HG02973 (cell line): ENCODE measurements around the gene MARK3.

Experiments used
- ATAC-seq: cut with Tn5 transposase; IDR thresholded peaks from one replicate; pipeline ENCODE4 v1.9.1; 2021; ENCODE audit warnings: moderate library complexity; ENCODE audit not compliant: unreplicated experiment

MARK3 gene

DNA sequence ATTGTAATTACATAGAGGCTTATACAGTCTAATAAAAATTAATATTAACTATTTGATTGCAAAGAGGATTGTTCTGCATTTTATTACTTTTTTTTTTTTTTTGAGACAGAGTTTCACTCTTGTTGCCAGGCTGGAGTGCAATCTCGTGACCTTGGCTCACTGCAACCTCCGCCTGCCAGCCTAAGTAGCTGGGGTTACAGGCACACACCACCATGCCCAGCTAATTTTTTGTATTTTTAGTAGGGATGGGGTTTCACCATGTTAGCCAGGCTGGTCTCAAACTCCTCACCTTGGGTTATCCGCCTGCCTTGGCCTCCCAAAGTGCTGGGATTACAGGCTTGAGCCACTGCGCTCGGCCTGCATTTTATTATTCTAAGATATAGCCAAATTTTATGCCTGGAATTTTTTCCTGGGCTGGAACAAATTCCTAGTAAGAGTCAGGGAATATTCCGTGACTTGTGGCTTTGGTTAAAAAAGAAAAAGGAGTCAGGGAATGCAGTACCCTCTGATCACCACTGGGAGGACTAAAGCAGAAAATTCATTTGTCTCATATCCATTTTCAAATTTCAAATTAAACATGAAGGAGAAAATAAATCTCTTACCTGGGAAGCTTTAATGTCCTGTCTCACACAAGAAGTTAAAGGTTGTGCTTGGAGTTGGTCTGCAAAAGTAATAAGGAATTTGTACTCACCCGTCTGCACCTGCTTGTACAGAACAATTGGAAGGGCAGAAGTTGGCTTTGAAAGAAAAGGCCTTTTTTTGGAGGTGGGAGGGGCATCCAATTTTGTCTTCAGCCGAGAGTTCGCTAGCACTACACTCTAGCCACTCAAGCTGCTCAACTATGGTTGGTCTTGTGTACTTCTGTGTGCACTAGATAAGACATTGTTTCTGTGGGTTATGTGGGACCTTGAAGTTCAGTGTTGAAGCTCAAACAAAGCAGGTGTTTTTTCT lies 8.7 kb downstream of the MARK3 start:
- ATAC-seq: no peak

DNA sequence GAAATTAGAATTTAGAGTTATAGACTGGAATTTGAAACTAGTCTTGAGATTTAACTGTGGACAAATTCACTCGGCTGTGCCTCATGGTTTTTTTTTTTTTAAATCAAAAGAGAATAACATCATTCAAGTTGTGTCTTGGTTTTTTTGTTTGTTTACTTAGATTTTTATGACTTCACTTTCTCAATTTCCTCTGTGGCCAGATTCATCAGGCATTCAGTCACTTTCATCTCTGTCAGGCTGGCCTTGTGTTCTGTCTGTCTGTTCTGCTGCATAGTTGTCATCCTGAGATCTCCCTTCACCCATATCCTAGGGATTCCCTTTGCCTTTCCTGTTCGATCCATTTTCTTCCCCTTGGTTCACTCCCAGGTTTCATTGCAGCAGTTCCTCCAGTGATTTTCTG lies 10.0 kb downstream of the MARK3 start:
- ATAC-seq: no peak

DNA sequence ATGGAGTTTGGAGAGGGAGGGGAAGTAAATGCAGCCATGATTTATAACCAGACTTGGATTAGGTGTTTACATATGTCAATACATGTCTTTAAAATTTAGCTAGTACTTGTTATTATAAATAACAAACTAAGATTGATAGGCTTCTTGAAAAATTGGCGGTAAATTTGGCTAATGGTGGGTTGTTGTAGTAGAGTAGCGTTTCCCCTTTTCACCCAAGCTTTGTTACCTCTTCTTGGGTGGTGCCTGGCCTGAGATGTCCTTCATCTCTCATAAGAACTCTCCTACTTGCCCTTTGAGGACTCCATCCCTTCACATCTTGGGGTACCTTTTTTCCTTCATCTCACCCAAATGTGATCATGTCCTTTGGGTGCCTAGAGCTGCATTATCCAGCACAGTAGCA lies 11.2 kb downstream of the MARK3 start:
- no peak for ATAC-seq

DNA sequence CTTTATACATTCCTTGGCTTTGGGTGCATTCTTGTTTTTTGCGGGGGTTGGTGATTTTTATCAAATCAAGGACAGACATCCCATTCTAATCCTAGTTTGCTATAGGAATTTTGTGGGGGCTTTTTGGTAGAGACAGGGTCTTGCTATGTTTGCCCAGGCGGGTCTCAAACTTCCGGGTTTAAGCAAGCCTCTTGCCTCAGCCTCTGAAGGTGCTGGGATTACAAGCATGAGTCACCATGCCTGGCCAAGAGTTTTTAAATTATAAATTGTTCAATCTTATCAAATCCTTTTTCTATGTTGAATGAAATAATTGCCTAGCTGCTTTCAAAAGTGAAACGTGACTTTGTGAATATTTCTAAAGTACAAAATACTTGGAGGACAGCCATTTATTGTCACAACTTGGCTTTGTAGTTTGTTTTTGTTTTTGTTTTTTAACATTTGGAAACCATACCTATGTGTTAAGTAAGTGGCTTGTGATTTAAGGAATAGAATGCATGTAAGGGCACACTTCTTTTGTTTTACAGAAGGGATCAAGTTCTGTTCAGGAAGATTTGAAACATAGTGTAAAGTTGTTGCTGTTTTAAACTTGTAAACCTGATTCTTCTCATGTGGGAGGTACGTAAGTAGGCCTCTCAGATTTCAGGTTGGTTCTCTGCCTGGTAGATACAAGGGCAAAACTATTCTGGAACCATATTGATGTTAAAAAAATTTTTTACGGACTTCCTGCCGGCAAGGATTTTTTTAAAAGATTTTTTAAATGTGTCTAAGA lies 13.4 kb downstream of the MARK3 start:
- ATAC-seq: no peak

DNA sequence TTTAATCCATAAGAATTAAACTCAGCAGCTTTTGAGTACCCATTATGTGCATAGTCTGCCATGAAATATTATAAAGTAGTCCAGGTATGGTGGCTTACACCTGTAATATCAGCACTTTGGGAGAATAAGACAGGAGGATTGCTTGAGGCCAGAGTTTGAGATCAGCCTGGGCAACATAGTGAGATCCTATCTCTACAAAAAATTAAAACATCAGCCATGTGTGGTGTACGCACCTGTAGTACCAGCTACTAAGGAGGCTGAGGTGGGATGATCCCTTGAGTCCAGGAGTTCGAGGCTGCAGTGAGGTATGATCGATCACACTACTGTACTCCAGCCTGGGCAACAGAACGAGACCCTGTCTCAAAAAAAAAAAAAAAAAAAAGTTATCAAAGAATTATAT lies 15.3 kb downstream of the MARK3 start:
- ATAC-seq: no peak

DNA sequence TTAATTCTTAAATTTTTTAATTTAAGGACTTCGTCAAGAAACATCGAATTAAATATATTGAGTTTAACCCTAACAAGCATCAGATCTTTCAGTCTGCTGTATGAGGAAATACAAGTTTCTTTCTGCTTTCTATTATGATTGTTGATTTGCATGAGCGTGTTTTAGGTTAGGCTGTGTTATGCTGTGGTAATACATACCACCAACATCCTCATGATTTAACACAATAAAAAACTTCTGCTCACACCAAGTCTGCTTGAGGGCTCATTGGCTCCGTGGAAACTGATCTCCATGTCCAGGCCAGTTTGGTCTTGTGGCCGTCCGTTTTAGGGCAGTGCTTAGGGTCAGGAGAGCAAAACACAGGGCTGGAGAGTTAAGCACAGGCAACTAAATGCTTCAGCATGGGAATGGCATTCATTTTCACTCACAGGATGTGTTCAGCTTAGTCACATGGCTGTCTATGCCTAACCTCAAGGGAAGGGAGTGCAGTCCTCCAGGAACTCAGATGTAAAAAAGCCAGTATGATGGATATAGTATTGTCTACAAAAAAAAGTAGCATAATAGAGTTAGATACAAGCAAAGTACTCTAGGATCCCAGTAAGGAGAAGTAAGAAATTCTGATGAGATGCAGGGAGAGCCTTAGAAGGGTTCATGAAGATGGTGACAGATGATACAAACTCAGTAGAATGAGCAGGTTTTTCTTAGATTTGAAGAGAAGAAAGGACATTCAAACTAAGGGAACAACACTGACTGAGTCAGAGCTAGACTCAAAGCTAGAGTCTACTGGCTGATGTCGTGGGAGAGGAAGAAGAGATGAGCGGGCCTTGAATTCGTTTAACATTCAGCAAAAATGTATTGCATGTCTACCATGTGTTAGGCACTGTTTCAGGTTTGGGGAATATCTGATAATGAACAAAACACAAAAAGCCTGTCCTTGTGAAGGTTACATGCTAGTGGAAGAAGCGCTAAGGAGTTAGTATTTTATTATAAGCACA lies 16.3 kb downstream of the MARK3 start:
- ATAC-seq: no peak

DNA sequence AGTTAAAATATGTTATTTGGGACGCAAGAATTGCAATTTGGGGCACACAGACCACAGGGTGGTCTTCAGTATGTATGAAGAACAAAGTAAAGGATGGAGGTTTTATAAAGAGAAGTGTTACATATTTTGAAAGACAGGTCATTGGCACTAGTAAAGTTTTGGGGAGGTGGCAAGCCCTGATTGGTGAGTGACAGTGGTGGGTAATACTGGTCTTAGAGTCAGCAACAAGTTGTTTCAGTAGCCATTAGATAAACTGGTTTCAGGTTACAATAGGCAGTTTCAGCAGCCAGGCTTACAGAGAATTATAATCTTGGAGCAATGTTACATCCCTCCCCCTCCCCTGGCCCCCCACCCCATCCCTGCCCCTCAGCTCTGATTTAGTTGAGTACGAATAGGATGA lies 17.5 kb downstream of the MARK3 start:
- no peak for ATAC-seq

DNA sequence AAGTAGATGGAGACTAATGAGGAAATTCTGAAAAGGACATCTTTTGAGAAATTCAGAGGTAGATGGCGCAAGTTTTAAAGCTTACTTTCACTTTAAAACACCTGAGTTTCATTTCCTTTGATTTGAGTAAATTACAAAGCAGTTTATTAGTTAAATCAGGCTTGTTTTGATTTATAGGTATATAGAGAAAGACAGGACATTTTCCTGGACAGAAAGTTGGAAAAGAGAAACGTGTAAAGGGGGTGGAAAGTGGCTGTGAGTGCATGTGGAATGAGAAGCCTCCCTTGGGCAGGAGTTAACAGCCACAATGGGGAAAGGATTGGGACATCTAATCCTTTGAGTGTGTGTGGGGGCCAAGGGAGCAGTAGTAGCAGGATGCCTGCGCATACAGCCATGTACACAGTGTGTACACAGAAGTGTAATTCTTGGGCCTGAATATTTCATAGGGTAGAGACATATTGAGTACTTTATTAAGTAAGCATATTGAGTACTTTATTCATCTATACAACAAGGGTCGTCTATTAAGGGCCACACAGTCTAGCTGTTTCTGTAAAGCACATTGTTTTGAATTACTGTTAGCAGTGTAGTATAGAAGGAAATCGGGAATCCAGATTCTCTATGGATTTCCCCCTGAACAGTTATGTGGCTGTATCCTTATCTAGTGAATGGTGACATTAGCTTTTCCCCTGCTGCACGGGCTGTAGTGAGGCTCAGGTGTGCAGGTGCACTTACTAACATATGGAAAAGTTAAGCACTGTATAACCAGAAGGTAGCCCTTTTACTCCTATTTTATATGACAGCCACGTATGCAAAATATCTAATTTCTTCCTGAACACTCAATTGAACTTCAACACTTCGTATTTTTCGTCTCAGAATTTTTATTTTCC lies 19.1 kb downstream of the MARK3 start:
- no peak for ATAC-seq

DNA sequence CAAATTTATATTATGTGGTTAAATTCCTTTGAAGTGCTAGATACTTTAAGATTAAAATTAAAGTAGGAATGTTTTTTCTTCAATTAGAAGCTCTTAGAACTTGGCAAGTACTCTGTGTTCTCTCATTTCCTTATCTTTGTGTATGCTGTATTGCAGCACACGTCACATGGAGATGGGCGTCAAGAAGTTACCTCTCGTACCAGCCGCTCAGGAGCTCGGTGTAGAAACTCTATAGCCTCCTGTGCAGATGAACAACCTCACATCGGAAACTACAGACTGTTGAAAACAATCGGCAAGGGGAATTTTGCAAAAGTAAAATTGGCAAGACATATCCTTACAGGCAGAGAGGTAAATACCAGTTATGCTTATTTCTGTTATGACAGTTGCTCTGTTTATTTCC lies 19.7 kb downstream of the MARK3 start:
- ATAC-seq: no peak

DNA sequence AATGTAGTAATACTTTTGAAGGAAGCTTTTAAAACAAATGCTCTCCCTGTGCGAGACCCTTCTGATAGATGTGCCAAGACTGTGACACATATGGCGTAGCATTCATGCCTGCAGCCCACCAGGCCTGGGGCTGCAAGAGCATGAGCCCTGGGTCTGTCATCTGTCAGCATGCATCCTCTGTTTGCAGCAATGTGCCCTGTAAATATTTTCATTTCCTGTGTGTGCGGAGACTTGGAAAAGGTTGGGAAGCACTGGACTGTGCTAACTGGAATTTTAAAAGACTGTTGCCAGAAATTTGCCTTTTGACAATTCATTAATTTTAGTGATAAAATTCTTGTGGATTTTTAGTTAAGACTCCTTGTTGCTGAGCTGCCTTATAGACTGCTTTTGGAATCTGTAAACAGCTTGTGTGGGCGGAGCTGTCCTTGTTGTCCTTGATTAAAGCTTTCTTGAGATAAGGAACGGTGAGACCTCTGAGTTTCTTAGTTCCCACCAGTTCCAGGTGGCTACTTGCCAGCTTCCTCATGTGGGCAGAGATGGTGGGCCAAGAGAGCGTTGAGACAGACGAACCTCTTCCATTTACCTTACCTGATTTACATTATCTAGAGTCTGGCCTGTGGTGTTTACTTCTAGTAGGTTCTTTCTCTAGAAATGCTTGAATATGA lies 23.4 kb downstream of the MARK3 start:
- ATAC-seq: no peak

DNA sequence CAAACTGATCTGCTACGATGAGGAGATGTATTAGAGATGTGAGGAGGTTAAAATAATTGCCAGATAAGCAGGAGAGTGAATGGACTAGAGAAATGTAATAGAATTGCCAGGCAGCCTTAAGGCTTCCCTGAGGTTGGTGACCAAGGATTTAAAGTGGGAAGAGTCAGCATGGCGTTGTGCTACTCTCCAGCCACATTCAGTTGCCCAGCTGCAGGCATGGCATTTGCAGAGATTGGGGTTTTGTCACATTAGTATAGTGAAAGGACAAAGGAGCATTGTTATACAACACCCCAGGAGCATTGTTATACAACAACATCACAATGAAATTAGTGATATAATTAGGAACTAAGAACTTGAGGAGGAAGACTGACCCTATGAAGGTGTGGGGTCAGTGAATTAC lies 31.7 kb downstream of the MARK3 start:
- ATAC-seq: no peak

DNA sequence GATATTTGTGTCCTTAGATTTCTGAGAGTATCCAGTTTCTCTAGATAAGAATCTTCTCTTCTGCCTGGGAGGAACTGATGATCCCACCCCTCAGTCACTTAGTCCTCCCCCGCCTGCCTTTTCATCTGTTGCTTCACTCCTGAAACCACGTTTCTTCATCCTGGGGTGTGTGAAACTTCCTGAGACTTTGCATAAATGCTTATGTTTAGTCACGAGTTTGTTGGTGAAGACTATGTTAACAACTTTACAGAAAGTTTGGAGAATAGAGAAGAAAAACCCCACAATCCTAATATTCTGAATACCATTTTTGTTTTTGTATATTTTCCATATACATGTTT lies 33.2 kb downstream of the MARK3 start:
- ATAC-seq: no peak

DNA sequence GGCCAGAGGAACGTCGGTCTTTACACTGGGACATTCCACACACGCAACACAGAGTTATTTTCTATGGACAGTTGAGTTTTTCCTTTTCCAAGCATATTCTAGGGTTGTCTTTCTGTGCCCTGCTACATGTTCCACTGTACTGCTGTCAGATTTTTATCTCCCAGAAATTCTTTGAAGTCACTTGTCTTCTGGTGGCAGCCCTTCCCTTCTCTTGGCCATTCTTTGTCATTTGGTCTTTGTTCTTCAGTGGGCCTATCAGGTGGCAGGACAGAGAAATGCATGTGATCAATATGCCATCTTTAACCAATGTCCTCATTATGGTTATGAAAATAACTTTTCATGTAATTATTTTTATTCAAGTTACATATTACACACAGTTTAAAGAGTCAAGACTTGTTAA lies 36.3 kb downstream of the MARK3 start:
- no peak for ATAC-seq

DNA sequence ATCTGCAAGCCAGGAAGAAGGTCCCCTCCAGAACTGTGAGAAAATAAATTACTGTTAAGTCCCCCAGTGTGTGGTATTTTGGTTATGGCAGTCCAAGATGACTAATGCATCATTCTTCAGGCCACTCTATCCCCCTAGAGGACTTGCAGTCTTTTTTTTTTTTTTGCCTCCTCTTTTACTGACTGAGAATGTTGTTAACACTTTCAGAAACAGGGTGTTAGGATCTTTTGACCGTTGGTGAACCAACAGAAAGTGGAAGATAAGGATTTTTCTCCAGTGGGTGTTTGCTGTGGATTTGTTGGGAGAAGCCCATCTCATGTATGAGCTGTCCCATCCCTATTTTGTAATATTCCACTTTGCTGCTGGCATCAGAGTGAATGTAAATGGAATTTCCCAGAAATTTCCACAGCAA lies 37.8 kb downstream of the MARK3 start:
- ATAC-seq: no peak

DNA sequence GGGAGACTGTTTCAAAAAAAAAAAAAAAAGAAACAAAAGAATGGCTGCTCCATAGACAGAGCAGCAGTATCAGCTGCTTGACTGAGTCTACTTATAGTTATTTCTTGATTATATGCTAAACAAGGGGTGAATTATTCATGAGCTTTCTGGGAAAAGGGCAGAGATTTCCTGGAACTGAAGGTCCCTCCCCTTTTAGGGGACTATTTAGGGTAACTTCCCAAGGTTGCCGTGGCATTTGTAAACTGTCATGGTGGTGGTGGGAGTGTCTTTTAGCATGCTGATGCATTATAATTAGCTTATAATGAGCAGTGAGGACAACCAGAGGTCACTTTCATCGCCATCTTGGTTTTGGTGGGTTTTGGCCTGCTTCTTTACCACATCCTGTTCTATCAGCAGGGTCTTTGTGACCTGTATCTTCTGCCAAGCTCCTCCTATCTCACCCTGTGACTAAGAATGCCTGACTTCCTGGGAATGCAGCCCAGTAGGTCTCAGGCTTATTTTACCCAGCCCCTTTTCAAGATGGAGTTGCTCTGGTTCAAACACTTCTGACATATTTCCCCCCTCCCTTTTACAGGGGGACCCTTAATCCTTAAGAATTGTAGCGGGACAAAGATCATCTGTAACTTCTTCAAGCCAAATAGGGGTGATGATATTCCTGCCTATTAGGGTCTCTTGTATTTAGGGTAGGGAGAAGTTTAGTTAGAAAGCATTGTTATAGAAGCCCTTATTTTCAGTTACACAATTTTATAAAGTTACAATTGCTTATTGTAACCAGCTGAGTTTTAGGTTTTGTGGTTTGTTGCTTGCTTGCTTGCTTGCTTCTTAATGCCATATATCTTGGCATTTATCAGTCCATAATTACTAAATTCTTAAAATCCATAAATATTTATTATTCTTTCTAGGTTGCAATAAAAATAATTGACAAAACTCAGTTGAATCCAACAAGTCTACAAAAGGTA lies 42.5 kb downstream of the MARK3 start:
- no peak for ATAC-seq

DNA sequence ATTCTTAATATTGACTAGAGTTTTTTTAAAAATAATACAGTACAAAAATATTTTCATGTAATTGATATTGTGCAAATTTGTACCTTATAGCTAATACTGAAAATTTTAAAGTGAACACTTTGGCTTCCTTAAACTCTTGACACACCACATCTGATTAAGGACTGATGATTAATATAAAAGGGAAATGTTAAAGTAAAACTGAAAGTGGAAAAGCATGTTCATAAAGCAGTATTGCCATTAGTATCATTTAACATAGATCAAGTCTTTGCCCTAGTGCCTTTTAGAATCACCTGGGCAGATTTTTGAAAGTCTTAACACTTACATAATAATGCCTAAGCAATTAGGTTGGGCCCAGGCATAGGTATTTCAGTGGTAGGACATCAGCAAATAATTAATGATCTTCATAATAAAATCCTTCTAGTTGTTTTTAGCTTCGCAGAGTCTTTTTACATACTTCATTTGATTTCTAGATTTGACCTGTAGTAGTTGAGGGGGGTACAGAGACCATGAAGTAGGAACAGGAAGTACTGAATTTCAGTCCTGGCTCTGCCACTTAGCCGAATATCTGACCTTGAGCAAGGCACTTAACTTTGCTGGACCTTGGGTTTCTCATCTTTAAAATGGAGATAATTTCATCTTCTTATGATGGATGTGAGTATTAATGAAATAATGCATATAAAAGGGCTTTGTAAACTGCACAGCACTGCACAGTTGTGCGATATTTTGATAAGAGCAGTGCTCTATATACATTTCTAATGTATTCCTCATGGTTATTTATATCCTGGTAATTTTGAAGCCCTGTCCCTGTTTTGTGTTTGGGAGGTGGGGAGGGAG lies 43.7 kb downstream of the MARK3 start:
- no peak for ATAC-seq

DNA sequence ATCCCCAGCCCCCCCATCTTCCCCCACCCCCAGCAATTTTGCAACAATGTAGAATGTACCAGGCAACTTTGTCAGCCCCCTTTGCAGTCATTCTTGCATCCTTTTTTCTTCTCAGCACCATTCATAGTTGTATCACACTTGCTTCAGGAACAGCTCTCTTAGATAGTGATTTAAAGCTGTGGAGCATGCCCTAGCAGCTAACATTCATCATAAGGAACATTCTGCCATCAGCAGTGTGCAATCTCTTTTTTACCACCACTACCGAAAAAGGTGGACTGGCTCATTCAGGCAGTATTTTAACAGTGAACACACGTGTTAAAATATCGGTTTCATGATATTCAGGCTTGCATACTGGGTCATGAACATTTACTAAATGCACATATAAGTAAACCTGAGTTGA lies 45.1 kb downstream of the MARK3 start:
- no peak for ATAC-seq

DNA sequence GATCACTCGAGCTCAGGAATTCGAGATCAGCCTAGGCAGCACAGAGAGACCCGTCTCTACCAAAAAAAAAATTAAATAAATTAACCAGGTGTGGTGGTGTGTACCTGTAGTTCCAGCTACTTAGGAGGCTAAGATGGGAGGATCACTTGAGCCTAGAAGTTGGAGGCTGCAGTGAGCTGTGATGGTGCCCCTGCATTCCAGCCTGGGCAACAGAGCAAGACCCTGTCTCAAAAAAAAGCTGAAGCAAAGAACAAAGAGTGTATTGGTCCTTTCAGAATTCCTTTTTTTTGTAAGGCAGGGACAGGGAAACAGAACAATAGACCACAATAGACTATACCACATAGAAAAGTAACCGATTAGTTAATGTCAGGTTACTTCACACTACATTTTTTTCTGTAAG lies 47.4 kb downstream of the MARK3 start:
- no peak for ATAC-seq
